Osteocyte (in vitro differentiated cells): ENCODE results near the gene ALKBH4. TPM values are rescaled to one million over a fixed set of nuclear protein-coding genes. Genes with fewer than 3 reads are reported as not detected.
A peak's percentile ranks its signal among the peaks of the same experiment; 100 is the strongest.

Experiments used
- DNase-seq: peaks from one replicate; pipeline ENCODE4 v3.0.0; 2021; ENCODE audit warnings: mixed read lengths; ENCODE audit not compliant: unreplicated experiment; ENCODE audit errors: extremely low spot score
- H3K27ac Mint-ChIP-seq: one replicate; pipeline ENCODE4 v1.8.0; 2021; ENCODE audit warnings: mild to moderate bottlenecking, mixed read lengths; ENCODE audit not compliant: unreplicated experiment
- H3K27me3 Mint-ChIP-seq: one replicate; pipeline ENCODE4 v1.8.0; 2021; ENCODE audit warnings: mixed read lengths; ENCODE audit not compliant: unreplicated experiment
- H3K36me3 Mint-ChIP-seq: one replicate; pipeline ENCODE4 v1.8.0; 2021; ENCODE audit warnings: mixed read lengths; ENCODE audit not compliant: unreplicated experiment
- H3K4me1 Mint-ChIP-seq: one replicate; pipeline ENCODE4 v1.8.0; 2021; ENCODE audit warnings: mixed read lengths; ENCODE audit not compliant: unreplicated experiment
- H3K4me3 Mint-ChIP-seq: one replicate; pipeline ENCODE4 v1.8.0; 2021; ENCODE audit warnings: mild to moderate bottlenecking, moderate library complexity, mixed read lengths; ENCODE audit not compliant: unreplicated experiment
- H3K9me3 Mint-ChIP-seq: one replicate; pipeline ENCODE4 v1.8.0; 2021; ENCODE audit warnings: mixed read lengths; ENCODE audit not compliant: unreplicated experiment
- CTCF ChIP-seq: fragments of 200-600 bp; sonication (generic); IDR thresholded peaks from 2 replicates; pipeline ENCODE4 v1.5.0; 2021; ENCODE audit warnings: antibody characterized with exemption, mild to moderate bottlenecking, moderate library complexity
- total RNA-seq: library from RNA; stranded (reverse); gene quantifications from 2 replicates; pipeline ENCODE4 v1.2.1, GENCODE V29; 2021

Gene ALKBH4
- total RNA-seq, 1 donor from 2014 or later, result 13.9 TPM

- H3K9me3 Mint-ChIP-seq, result no peaks in the 10 kb centered on the region
- H3K27me3 Mint-ChIP-seq, result no peaks in the 10 kb centered on the region
- peak; percentile 78 for DNase-seq
- H3K4me3 Mint-ChIP-seq, result no peak overlapping the region
- H3K36me3 Mint-ChIP-seq, result peaks cover 4% of the 10 kb centered on the region
- H3K4me1 Mint-ChIP-seq, result no peaks in the 10 kb centered on the region
- TF ChIP-seq CTCF, result no peak
- no peak overlapping the region for H3K27ac Mint-ChIP-seq
These were observed 7.1 kb upstream of the ALKBH4 start for GRCh38 chr7:102471791-102472125.

- no peak overlapping the region for H3K27ac Mint-ChIP-seq
- no peak overlapping the region for H3K4me3 Mint-ChIP-seq
- peaks cover 10% of the 10 kb centered on the region for H3K4me1 Mint-ChIP-seq
- DNase-seq, result peak; percentile 81
- peaks cover 4% of the 10 kb centered on the region for H3K36me3 Mint-ChIP-seq
- no peak for TF ChIP-seq CTCF
- no peaks in the 10 kb centered on the region for H3K27me3 Mint-ChIP-seq
- no peaks in the 10 kb centered on the region for H3K9me3 Mint-ChIP-seq
These were observed 5.5 kb upstream of the ALKBH4 start for GRCh38 chr7:102469972-102470825.

- Mint-ChIP-seq H3K4me1 (peaks cover 10% of the 10 kb centered on the region), H3K9me3 (no peaks in the 10 kb centered on the region), H3K27ac (no peak overlapping the region), H3K27me3 (no peaks in the 10 kb centered on the region), H3K4me3 (no peak overlapping the region), H3K36me3 (peaks cover 4% of the 10 kb centered on the region)
- TF ChIP-seq CTCF, result no peak
- peak; percentile 83 for DNase-seq
These were observed 4.8 kb upstream of the ALKBH4 start for GRCh38 chr7:102469351-102469971.

GRCh38 chr7:102468478-102469350 lies 4.1 kb upstream of the ALKBH4 start:
- TF ChIP-seq CTCF, result no peak
- Mint-ChIP-seq H3K4me1 (peaks cover 14% of the 10 kb centered on the region), H3K27ac (no peak overlapping the region), H3K27me3 (no peaks in the 10 kb centered on the region), H3K36me3 (peaks cover 4% of the 10 kb centered on the region), H3K9me3 (no peaks in the 10 kb centered on the region), H3K4me3 (no peak overlapping the region)
- DNase-seq, result peak; percentile 79
